Measurements from ENCODE around the gene N4BP2L2. TPM values are rescaled to one million over a fixed set of nuclear protein-coding genes. Genes with fewer than 3 reads are reported as not detected.

N4BP2L2 gene
- total RNA-seq, 1 experiment from 2014 or later: 61.4 TPM

DNA sequence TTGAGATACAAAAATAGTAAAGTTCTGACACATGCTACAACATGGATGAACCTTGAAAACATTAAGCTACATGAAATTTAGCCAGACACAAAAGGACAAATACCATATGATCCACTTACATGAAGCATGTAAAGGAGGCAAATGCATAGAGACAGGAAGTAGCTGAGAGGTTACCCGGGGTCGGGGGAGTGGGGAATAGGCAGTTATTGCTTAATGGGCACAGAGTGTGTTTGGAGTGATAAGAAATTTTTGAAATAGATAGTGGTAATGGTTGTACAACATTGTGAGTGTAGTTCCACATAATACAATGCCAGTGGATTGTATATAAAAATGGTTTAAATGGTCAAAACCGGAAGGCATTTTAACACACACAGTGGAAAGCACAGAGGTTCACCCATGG lies 115.0 kb downstream of the N4BP2L2 start:
- H2AFZ ChIP-seq (ENCODE audit: low read length): no peak overlapping the region
- no peak overlapping the region for H4K91ac ChIP-seq (ENCODE audit: insufficient read length, low read depth, low read length)
- no peak overlapping the region for H3K56ac ChIP-seq (ENCODE audit: insufficient read length, low read depth, low read length)
- H2BK20ac ChIP-seq (ENCODE audit: low read depth, low read length, poor library complexity, severe bottlenecking): no peak overlapping the region
- no peaks in the 10 kb centered on the region for H4K20me1 ChIP-seq (ENCODE audit: control insufficient read depth, insufficient read depth, insufficient read length)
- H2BK120ac ChIP-seq (ENCODE audit: low read depth, low read length, poor library complexity, severe bottlenecking): no peak overlapping the region
- Mint-ChIP-seq H3K4me1 (peaks cover 22 to 25% of the 10 kb centered on the region in 2 experiments), H3K9me3 (peaks cover 11 to 12% of the 10 kb centered on the region in 2 experiments), H3K27ac (no peak overlapping the region), H3K27me3 (ENCODE audit: low read depth) (peaks cover 19% of the 10 kb centered on the region), H3K4me3 (no peak overlapping the region), H3K36me3 (ENCODE audit: insufficient read depth in 1 of 3, low read depth in 3 of 3) (peaks cover 12 to 19% (median 14%) of the 10 kb centered on the region in 3 experiments)
- no peak overlapping the region for H4K5ac ChIP-seq (ENCODE audit: insufficient read length, low read depth, low read length)
- H3K23ac ChIP-seq (ENCODE audit: insufficient read length, low read depth, low read length): no peak overlapping the region
- H3K4me1 ChIP-seq (ENCODE audit: insufficient read depth, low read length): peaks cover 3% of the 10 kb centered on the region; the same call in 1 of the 2 replicates
- no peak overlapping the region for H2BK15ac ChIP-seq (ENCODE audit: low read depth, low read length)
- no peak overlapping the region for H3K18ac ChIP-seq (ENCODE audit: insufficient read length, low read depth, low read length)
- DNase-seq: no peak
- no peak overlapping the region for H3K14ac ChIP-seq (ENCODE audit: insufficient read depth, low read length)
- peaks cover 17% of the 10 kb centered on the region for H3K23me2 ChIP-seq (ENCODE audit: insufficient read length, low read depth, low read length, poor library complexity, severe bottlenecking)
- no peak overlapping the region for H3T11ph ChIP-seq (ENCODE audit: low read length)
- H3K79me1 ChIP-seq (ENCODE audit: insufficient read depth, low read depth, low read length, poor library complexity, severe bottlenecking): no peaks in the 10 kb centered on the region
- peaks cover 4% of the 10 kb centered on the region for H3K27me3 ChIP-seq (ENCODE audit: insufficient read depth, low read length)
- H2BK5ac ChIP-seq (ENCODE audit: insufficient read length, low read length): no peak overlapping the region
- H3K9ac ChIP-seq (ENCODE audit: extremely low read depth, insufficient read length, low read length): no peak overlapping the region
- no peak overlapping the region for H4K8ac ChIP-seq (replicated peaks; ENCODE audit: insufficient read length, low read depth, low read length)
- no peak for TF ChIP-seq CTCF (conservative IDR thresholded peaks at IDR 0.05)
- no peak overlapping the region for H2AK5ac ChIP-seq (ENCODE audit: insufficient read length, low read length)
- H3K9me3 ChIP-seq (ENCODE audit: control insufficient read depth, low read depth, low read length): no peaks in the 10 kb centered on the region
- H2BK12ac ChIP-seq (ENCODE audit: insufficient read length, low read depth, low read length): no peak overlapping the region
- H3K4ac ChIP-seq (ENCODE audit: low read depth, low read length): no peak overlapping the region
- H3K79me2 ChIP-seq (ENCODE audit: insufficient read depth, low read length): no peaks in the 10 kb centered on the region
- no peak overlapping the region for H3K4me2 ChIP-seq (ENCODE audit: insufficient read depth, insufficient read length, low read length)
- no peak overlapping the region for H3K27ac ChIP-seq (ENCODE audit: insufficient read length, low read depth, low read length)
- no CpG with 5 or more reads among the region's 3 CpGs for WGBS (ENCODE audit: extremely low coverage, insufficient read length, low lambda C conversion rate)
